GM23338 (cell line): ENCODE results near the gene CD46. TPM values are rescaled to one million over a fixed set of nuclear protein-coding genes. Genes with fewer than 3 reads are reported as not detected.

Source experiments
- ATAC-seq: fragments of 200-7000 bp; cut with Tn5 transposase; 3 replicates; pipeline ENCODE4 v1.9.1; 2020
- DNase-seq: peaks from one replicate; pipeline ENCODE4 v3.0.0-alpha.2; 2015; ENCODE audit warnings: low spot score
- H2AFZ ChIP-seq: fragments of 200-600 bp; sonication (generic); 2 replicates; pipeline ENCODE4 v1.8.0; 2016; ENCODE audit warnings: antibody characterized with exemption, mild to moderate bottlenecking, moderate library complexity
- H3F3A ChIP-seq: fragments of 200-600 bp; sonication (generic); replicated peaks from 2 replicates; pipeline ENCODE4 v1.8.0; 2017; ENCODE audit warnings: antibody characterized with exemption, mixed run types, low read depth
- H3K27ac ChIP-seq: fragments of 200-600 bp; sonication (generic); 2 replicates; pipeline ENCODE4 v1.6.1; 2016; ENCODE audit warnings: low read depth
- H3K27me3 ChIP-seq: fragments of 200-600 bp; sonication (generic); 2 replicates; pipeline ENCODE4 v1.8.0; 2016; ENCODE audit warnings: mild to moderate bottlenecking, mixed run types, moderate library complexity; ENCODE audit not compliant: insufficient read depth
- H3K36me3 ChIP-seq: fragments of 200-600 bp; sonication (generic); 2 replicates; pipeline ENCODE4 v1.8.0; 2016; ENCODE audit warnings: mild to moderate bottlenecking; ENCODE audit not compliant: insufficient read depth
- H3K4me1 ChIP-seq: fragments of 200-600 bp; sonication (generic); 2 replicates; pipeline ENCODE4 v1.8.0; 2016; ENCODE audit warnings: mild to moderate bottlenecking, moderate library complexity; ENCODE audit not compliant: insufficient read depth
- H3K4me2 ChIP-seq: fragments of 200-600 bp; sonication (generic); 2 replicates; pipeline ENCODE4 v1.7.1; 2017; ENCODE audit warnings: mixed run types
- H3K4me3 ChIP-seq: fragments of 200-600 bp; sonication (generic); 2 replicates; pipeline ENCODE4 v1.6.1; 2016; ENCODE audit warnings: mixed run types
- H3K79me2 ChIP-seq: fragments of 200-600 bp; sonication (generic); replicated peaks from 2 replicates; pipeline ENCODE4 v1.8.0; 2017; ENCODE audit warnings: mild to moderate bottlenecking; ENCODE audit not compliant: insufficient read depth
- H3K9me2 ChIP-seq: fragments of 200-600 bp; sonication (generic); 2 replicates; pipeline ENCODE4 v1.8.0; 2017; ENCODE audit not compliant: insufficient read depth
- H4K20me1 ChIP-seq: fragments of 200-600 bp; sonication (generic); replicated peaks from 2 replicates; pipeline ENCODE4 v1.8.0; 2017; ENCODE audit warnings: mild to moderate bottlenecking; ENCODE audit not compliant: insufficient read depth
- H3K27ac Mint-ChIP-seq: 2 replicates; pipeline ENCODE4 v1.8.0; 2020; ENCODE audit warnings: inconsistent platforms, mild to moderate bottlenecking, moderate library complexity, mixed read lengths
- H3K27me3 Mint-ChIP-seq: 3 replicates; pipeline ENCODE4 v1.8.0; 2022; ENCODE audit warnings: low read depth, mild to moderate bottlenecking, moderate library complexity, mixed read lengths, inconsistent platforms; ENCODE audit not compliant: insufficient read depth, poor library complexity
- H3K36me3 Mint-ChIP-seq: 3 replicates; pipeline ENCODE4 v1.8.0; 2021; ENCODE audit warnings: low read depth, mild to moderate bottlenecking, inconsistent platforms, moderate library complexity, mixed read lengths
- H3K4me1 Mint-ChIP-seq: 3 replicates; pipeline ENCODE4 v1.8.0; 2020; ENCODE audit warnings: mild to moderate bottlenecking, inconsistent platforms, mixed read lengths
- H3K4me3 Mint-ChIP-seq: 3 replicates; pipeline ENCODE4 v1.8.0; 2021; ENCODE audit warnings: moderate library complexity, mild to moderate bottlenecking, inconsistent platforms, mixed read lengths
- H3K9me3 Mint-ChIP-seq: 3 replicates; pipeline ENCODE4 v1.8.0; 2020; ENCODE audit warnings: moderate library complexity, mild to moderate bottlenecking, inconsistent platforms, mixed read lengths
- CREB1 ChIP-seq: fragments of 250-450 bp; sonication (Bioruptor Pico); IDR thresholded peaks from 2 replicates; pipeline ENCODE4 v1.5.0; 2020; ENCODE audit warnings: low read depth, mild to moderate bottlenecking, moderate library complexity
- EZH2 ChIP-seq: fragments of 200-600 bp; sonication (generic); IDR thresholded peaks from one replicate; pipeline ENCODE4 v1.8.0; 2017; ENCODE audit warnings: antibody characterized with exemption, mild to moderate bottlenecking, low read depth; ENCODE audit not compliant: unreplicated experiment
- EZH2phosphoT487 ChIP-seq: fragments of 200-600 bp; sonication (generic); IDR thresholded peaks from one replicate; pipeline ENCODE4 v1.8.1; 2018; ENCODE audit warnings: antibody characterized with exemption; ENCODE audit not compliant: unreplicated experiment
- NANOG ChIP-seq: IDR thresholded peaks from 2 replicates; pipeline ENCODE4 v1.6.1; 2016; ENCODE audit warnings: antibody characterized with exemption, borderline replicate concordance
- POLR2AphosphoS5 ChIP-seq: IDR thresholded peaks from 2 replicates; pipeline ENCODE4 v1.6.1; 2016; ENCODE audit warnings: antibody characterized with exemption, low read depth
- ZNF114 ChIP-seq: fragments of 250-450 bp; sonication (Bioruptor Pico); IDR thresholded peaks from 2 replicates; pipeline ENCODE4 v1.5.0; 2020; ENCODE audit warnings: mild to moderate bottlenecking, moderate library complexity
- ZNF331 ChIP-seq: fragments of 250-450 bp; sonication (Bioruptor Pico); IDR thresholded peaks from 2 replicates; pipeline ENCODE4 v1.5.0; 2020; ENCODE audit warnings: low read depth, mild to moderate bottlenecking, moderate library complexity
- polyA plus RNA-seq: library from polyadenylated mRNA; unstranded; fragments of >200 nt; fragmentation: Nextera tagmentation; extraction: Ambion mirVana; gene quantifications from 2 replicates; pipeline ENCODE4 v1.2.1, GENCODE V29; 2016
- total RNA-seq: library from RNA; depleted of rRNA; stranded (reverse); fragments of >200 nt; shearing (Covaris generic); gene quantifications from 2 replicates; pipeline ENCODE4 v1.2.3, GENCODE V29; 2014
- TF ChIP-seq, protein P1 (sequence below): fragments of 250-450 bp; sonication (Bioruptor Pico); IDR thresholded peaks from 2 replicates; pipeline ENCODE4 v1.5.0; 2020; ENCODE audit warnings: mild to moderate bottlenecking, moderate library complexity
- TF ChIP-seq, protein P2 (sequence below), 2 experiments: fragments of 200-600 bp in 1 of 2; sonication (generic) in 1 of 2; conservative IDR thresholded peaks; 2 replicates each; pipeline versions ENCODE4 v1.5.1 to v1.6.1; 2016 to 2017; ENCODE audit warnings: antibody characterized with exemption in 2 of 2, low read depth in 2 of 2, mild to moderate bottlenecking in 2 of 2, moderate library complexity in 1 of 2
- TF ChIP-seq, protein P3 (sequence below): IDR thresholded peaks from 2 replicates; pipeline ENCODE4 v1.6.1; 2016; ENCODE audit warnings: antibody characterized with exemption
- TF ChIP-seq, protein P4 (sequence below): IDR thresholded peaks from one replicate; pipeline ENCODE4 v1.6.1; 2018; ENCODE audit warnings: antibody characterized with exemption; ENCODE audit not compliant: unreplicated experiment

CD46 gene
- total and polyA plus RNA-seq, 2 experiments from 2014 or later, result 199 to 209 TPM

- H3K27me3 ChIP-seq, result no peaks in the 10 kb centered on the region
- H3K4me2 ChIP-seq, result no peak overlapping the region
- TF ChIP-seq, protein P1, sequence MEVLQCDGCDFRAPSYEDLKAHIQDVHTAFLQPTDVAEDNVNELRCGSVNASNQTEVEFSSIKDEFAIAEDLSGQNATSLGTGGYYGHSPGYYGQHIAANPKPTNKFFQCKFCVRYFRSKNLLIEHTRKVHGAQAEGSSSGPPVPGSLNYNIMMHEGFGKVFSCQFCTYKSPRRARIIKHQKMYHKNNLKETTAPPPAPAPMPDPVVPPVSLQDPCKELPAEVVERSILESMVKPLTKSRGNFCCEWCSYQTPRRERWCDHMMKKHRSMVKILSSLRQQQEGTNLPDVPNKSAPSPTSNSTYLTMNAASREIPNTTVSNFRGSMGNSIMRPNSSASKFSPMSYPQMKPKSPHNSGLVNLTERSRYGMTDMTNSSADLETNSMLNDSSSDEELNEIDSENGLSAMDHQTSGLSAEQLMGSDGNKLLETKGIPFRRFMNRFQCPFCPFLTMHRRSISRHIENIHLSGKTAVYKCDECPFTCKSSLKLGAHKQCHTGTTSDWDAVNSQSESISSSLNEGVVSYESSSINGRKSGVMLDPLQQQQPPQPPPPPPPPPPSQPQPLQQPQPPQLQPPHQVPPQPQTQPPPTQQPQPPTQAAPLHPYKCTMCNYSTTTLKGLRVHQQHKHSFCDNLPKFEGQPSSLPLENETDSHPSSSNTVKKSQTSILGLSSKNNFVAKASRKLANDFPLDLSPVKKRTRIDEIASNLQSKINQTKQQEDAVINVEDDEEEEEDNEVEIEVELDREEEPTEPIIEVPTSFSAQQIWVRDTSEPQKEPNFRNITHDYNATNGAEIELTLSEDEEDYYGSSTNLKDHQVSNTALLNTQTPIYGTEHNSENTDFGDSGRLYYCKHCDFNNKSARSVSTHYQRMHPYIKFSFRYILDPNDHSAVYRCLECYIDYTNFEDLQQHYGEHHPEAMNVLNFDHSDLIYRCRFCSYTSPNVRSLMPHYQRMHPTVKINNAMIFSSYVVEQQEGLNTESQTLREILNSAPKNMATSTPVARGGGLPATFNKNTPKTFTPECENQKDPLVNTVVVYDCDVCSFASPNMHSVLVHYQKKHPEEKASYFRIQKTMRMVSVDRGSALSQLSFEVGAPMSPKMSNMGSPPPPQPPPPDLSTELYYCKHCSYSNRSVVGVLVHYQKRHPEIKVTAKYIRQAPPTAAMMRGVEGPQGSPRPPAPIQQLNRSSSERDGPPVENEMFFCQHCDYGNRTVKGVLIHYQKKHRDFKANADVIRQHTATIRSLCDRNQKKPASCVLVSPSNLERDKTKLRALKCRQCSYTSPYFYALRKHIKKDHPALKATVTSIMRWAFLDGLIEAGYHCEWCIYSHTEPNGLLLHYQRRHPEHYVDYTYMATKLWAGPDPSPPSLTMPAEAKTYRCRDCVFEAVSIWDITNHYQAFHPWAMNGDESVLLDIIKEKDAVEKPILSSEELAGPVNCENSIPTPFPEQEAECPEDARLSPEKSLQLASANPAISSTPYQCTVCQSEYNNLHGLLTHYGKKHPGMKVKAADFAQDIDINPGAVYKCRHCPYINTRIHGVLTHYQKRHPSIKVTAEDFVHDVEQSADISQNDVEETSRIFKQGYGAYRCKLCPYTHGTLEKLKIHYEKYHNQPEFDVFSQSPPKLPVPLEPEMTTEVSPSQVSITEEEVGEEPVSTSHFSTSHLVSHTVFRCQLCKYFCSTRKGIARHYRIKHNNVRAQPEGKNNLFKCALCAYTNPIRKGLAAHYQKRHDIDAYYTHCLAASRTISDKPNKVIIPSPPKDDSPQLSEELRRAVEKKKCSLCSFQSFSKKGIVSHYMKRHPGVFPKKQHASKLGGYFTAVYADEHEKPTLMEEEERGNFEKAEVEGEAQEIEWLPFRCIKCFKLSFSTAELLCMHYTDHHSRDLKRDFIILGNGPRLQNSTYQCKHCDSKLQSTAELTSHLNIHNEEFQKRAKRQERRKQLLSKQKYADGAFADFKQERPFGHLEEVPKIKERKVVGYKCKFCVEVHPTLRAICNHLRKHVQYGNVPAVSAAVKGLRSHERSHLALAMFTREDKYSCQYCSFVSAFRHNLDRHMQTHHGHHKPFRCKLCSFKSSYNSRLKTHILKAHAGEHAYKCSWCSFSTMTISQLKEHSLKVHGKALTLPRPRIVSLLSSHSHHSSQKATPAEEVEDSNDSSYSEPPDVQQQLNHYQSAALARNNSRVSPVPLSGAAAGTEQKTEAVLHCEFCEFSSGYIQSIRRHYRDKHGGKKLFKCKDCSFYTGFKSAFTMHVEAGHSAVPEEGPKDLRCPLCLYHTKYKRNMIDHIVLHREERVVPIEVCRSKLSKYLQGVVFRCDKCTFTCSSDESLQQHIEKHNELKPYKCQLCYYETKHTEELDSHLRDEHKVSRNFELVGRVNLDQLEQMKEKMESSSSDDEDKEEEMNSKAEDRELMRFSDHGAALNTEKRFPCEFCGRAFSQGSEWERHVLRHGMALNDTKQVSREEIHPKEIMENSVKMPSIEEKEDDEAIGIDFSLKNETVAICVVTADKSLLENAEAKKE (CRISPR knock-in tag), result no peak
- TF ChIP-seq ZNF331 (CRISPR knock-in tag) (no peak), POLR2AphosphoS5 (no peak), EZH2phosphoT487 (no peak), ZNF114 (CRISPR knock-in tag) (no peak), EZH2 (no peak), NANOG (no peak), CREB1 (CRISPR knock-in tag) (no peak)
- TF ChIP-seq, protein P2, sequence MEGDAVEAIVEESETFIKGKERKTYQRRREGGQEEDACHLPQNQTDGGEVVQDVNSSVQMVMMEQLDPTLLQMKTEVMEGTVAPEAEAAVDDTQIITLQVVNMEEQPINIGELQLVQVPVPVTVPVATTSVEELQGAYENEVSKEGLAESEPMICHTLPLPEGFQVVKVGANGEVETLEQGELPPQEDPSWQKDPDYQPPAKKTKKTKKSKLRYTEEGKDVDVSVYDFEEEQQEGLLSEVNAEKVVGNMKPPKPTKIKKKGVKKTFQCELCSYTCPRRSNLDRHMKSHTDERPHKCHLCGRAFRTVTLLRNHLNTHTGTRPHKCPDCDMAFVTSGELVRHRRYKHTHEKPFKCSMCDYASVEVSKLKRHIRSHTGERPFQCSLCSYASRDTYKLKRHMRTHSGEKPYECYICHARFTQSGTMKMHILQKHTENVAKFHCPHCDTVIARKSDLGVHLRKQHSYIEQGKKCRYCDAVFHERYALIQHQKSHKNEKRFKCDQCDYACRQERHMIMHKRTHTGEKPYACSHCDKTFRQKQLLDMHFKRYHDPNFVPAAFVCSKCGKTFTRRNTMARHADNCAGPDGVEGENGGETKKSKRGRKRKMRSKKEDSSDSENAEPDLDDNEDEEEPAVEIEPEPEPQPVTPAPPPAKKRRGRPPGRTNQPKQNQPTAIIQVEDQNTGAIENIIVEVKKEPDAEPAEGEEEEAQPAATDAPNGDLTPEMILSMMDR (conservative IDR thresholded peaks at IDR 0.05; ENCODE audit: low read depth in 2 of 2), result no peak
- TF ChIP-seq, protein P3, sequence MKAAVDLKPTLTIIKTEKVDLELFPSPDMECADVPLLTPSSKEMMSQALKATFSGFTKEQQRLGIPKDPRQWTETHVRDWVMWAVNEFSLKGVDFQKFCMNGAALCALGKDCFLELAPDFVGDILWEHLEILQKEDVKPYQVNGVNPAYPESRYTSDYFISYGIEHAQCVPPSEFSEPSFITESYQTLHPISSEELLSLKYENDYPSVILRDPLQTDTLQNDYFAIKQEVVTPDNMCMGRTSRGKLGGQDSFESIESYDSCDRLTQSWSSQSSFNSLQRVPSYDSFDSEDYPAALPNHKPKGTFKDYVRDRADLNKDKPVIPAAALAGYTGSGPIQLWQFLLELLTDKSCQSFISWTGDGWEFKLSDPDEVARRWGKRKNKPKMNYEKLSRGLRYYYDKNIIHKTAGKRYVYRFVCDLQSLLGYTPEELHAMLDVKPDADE, result no peak
- TF ChIP-seq, protein P4, sequence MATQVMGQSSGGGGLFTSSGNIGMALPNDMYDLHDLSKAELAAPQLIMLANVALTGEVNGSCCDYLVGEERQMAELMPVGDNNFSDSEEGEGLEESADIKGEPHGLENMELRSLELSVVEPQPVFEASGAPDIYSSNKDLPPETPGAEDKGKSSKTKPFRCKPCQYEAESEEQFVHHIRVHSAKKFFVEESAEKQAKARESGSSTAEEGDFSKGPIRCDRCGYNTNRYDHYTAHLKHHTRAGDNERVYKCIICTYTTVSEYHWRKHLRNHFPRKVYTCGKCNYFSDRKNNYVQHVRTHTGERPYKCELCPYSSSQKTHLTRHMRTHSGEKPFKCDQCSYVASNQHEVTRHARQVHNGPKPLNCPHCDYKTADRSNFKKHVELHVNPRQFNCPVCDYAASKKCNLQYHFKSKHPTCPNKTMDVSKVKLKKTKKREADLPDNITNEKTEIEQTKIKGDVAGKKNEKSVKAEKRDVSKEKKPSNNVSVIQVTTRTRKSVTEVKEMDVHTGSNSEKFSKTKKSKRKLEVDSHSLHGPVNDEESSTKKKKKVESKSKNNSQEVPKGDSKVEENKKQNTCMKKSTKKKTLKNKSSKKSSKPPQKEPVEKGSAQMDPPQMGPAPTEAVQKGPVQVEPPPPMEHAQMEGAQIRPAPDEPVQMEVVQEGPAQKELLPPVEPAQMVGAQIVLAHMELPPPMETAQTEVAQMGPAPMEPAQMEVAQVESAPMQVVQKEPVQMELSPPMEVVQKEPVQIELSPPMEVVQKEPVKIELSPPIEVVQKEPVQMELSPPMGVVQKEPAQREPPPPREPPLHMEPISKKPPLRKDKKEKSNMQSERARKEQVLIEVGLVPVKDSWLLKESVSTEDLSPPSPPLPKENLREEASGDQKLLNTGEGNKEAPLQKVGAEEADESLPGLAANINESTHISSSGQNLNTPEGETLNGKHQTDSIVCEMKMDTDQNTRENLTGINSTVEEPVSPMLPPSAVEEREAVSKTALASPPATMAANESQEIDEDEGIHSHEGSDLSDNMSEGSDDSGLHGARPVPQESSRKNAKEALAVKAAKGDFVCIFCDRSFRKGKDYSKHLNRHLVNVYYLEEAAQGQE, result no peak
- no peak overlapping the region for H3K4me3 ChIP-seq
- H4K20me1 ChIP-seq, result no peaks in the 10 kb centered on the region
- Mint-ChIP-seq H3K27ac (no peak overlapping the region), H3K27me3 (peaks cover 6% of the 10 kb centered on the region), H3K9me3 (peaks cover 19% of the 10 kb centered on the region), H3K4me3 (no peak overlapping the region), H3K36me3 (peaks cover 15% of the 10 kb centered on the region), H3K4me1 (peaks cover 14% of the 10 kb centered on the region)
- no peaks in the 10 kb centered on the region for H3K36me3 ChIP-seq
- peaks cover 5% of the 10 kb centered on the region; the same call in 1 of the 2 replicates for H3K4me1 ChIP-seq
- no peak overlapping the region for H2AFZ ChIP-seq
- H3K9me2 ChIP-seq, result peaks cover 7% of the 10 kb centered on the region
- DNase-seq (no peak), ATAC-seq (no peak)
- H3K79me2 ChIP-seq, result no peaks in the 10 kb centered on the region
- H3K27ac ChIP-seq, result no peak overlapping the region
- no peaks in the 10 kb centered on the region for H3F3A ChIP-seq
These were observed 11.6 kb upstream of the CD46 start for GRCh38 chr1:207740207-207740606.
